Inferior parietal cortex (tissue), 1 donor: ENCODE data around the gene CELSR1.

Experiments
- DNase-seq: peaks from one replicate; pipeline ENCODE4 v3.0.0-alpha.2; 2016; ENCODE audit errors: extremely low spot score

CELSR1 gene

DNA sequence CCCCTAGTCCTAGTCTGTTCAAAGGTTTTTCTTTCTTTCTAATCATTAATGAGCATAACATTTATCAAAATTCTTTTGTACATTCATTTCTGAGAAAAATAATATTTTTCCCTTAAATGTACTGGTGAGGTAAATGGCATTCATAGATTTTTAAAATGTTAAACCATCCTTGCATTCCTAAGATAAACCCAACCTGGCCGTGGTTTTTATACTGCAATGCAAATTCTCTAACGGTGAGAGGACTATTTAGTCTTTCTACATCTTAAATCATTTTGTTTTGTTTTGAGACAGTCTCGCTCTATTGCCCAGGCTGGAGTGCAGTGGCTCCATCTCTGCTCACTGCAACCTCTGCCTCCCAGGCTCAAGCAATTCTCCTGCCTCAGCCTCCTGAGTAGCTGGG is 161.3 kb downstream of the CELSR1 start:
- DNase-seq = no peak

DNA sequence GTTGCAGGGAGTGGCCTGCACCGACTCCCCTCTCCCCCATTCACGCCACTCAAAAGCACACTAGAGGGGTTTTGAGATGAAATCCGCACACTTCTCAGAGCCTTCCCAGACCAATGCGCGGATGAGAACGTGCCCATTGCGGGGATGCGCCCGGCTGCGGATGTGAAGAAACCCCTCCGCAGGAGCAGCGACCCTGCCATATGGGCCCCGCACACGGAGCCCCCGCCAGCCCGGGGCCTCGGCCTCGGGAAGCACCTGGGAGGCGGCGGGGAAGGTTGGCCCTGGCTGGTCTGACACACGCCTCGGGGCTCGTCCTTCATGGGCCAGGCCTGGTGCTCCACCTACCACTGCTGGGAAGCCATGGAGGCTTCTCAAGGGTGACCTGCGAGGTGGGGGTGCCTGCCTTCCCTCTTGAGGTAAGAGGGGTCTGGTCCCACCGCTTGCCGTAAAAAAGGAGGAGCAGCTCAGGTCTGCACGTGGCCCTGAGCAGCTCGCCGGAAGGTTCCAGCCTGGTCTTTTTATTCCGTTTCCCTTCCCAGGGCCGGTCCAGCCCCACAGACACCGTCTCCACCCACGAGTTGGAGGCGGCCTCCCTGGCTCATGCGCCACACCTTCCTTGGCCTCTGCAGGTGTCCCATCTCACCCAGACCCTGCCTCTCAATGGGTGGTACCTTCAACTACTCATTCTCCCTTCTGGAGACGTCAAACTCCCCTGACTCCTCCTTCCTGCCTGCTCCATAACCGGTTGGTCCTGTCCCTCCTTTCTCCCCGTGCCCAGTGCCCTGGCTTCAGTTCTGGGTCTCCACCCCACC is 162.6 kb downstream of the CELSR1 start:
- no peak for DNase-seq

DNA sequence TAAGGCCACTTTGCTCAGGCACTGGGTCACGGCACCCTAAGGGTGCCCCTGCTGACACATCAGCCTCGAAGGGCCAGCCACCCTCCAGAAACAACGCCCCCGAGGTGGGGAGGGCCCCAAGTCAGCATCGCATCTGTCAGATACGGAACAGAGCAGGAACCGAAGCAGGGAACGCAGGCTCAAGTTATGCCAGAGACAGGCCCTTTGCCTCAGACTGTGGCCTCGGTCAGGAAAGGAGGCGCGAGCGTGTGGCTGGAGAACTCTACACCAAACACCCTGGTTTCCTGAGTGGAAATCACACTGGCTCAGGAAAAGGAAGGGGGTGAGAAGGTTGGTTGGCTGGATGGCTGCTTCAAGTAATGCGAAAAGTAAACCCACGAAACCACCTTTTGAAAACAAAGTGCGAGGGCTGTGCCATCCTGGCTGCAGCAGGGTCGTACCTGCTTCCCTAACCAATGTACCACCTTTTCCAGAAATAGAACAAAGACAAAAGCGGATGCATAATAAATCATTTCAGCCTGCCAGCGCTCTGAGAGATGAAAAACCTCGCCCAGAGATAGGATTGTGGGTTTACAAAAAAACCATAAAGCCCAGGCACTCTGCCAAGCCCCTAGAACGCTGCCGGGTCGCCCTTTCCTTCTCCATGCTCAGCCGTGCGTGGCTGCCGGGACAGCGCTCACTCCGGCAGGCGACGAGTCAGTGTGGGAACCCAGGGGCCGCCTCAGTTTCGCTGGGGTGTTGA is 163.3 kb downstream of the CELSR1 start:
- DNase-seq = no peak

DNA sequence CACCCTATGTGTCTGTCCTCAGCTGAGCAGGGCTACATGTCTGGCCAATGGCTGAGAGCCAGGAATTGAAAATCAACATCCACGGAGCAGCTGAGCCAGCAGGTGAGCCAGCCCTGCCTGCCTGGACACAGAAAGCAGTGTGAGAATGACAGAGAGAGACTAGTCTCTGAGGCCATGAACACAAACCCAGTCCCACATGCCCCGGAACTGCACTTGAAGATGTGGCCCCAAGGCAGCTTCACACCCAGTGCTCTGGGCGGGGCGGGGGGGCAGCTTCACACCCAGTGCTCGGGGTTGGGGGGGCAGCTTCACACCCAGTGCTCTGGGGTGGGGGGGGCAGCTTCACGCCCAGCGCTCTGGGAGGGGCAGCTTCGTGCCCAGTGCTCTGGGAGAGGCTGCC is 164.3 kb downstream of the CELSR1 start:
- no peak for DNase-seq

DNA sequence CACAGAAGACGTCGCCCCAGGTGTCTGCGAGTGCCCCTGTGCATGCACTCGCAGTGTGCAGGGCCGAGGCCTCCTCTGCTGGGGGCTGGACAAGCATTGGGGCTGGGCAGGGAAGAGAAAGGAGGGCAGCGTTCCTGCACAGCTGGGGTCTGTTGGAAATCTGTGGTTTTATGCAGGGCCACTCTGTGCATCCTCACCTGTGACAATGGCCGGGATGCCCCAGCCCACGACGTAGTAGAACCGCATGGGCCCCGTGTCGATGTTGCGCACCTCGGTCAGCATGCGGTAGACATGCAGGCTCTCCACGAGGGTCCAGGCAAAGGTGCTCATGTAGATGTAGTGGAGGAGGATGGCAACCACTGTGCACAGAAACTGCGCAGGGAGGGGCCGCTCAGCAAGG is 164.7 kb downstream of the CELSR1 start:
- DNase-seq = no peak

DNA sequence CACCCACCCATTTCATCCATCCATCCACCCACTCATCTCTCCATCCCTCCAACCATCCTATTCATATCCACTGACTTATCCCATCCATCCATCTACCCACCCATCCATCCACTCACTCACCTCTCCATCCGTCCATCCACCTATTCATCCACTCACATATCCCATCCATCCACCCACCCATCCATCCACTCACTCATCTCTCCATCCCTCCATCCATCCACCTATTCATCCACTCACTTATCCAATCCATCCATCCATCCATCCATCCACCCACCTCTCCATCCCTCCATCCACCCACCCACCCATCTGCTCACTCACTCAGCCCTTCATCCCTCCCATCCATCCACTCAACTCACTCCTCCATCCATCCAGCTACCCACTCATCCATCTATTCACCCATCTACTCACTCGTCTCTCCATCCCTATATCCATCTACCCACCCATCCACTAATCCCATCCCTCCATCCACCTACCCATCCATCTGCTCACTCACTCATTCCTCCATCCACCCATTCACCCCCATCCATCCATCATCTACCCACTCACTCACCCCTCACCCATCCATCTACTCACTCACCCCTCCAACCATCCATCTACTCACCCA is 165.7 kb downstream of the CELSR1 start:
- DNase-seq = no peak

DNA sequence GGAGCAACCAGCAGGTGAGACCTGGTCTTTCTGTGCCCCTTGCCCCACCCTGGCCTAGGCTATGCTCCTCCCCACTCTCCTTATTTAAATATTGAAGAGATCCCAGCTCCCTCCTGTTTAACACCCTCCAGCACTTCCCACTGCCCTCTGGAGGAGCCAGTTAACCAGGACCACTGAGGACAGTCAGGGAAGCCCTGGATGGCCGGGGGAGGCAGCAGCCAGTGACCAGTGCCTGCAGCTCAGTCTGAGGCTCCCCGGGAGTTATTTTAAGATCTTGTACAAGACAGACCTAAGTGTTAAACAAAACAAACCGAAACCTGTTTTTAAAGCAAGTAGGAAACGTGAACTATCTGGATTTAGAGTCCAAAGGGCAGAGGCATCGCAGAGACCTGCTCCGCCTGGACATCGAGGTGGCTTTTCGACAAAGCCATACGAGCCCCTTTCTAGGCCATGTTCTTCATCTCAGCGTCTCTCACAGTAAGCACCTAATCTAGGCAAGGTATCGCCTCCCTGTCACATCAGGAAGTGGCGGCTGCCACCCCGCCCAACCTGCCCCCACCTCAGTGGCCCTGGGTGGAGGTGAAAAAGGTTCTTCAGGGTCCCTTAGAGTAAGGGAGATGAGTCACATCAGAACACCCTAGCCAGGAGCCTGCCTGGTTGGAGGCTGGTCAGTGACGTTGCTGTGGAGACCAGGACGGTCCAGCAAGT is 166.7 kb downstream of the CELSR1 start:
- no peak for DNase-seq

DNA sequence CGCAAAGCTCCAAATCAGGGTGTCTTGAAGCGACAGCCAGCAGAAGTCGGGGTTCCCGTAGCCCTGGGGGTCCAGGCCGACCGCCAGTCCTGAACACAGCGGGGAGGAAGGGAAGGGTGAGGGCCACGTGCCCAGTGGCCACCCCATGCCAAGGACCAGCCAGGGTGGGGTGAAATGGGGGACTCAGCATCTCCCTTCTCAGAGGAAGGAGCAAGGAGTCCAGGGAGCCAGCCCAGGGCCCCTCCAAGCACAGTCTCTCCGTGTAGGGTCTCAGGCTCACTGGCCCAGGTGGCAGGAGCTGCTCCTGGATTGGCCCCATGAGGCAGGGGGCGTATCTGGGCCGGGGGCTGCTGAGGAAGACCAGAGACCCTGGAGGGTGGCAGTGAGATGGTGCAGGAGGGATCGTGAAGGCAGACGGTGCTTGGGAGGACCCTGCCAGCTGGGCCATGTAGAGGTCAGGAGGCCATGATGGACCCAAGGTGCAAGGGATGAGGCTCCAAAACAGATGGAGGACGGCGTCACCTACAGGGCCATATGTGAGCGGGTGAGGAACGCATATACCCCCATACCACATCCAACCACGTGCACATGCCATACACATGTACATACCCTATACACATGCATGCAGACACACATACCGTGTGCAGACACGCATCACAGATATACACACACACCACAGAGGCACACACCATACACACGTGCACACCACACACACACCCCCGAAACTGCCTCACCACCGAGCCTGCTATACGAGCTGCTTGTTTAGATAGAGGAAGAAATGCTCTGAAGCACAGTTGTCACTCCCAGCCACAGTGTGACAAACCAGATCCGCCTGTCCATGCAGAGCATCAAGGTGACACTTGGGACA is 167.5 kb downstream of the CELSR1 start:
- no peak for DNase-seq

DNA sequence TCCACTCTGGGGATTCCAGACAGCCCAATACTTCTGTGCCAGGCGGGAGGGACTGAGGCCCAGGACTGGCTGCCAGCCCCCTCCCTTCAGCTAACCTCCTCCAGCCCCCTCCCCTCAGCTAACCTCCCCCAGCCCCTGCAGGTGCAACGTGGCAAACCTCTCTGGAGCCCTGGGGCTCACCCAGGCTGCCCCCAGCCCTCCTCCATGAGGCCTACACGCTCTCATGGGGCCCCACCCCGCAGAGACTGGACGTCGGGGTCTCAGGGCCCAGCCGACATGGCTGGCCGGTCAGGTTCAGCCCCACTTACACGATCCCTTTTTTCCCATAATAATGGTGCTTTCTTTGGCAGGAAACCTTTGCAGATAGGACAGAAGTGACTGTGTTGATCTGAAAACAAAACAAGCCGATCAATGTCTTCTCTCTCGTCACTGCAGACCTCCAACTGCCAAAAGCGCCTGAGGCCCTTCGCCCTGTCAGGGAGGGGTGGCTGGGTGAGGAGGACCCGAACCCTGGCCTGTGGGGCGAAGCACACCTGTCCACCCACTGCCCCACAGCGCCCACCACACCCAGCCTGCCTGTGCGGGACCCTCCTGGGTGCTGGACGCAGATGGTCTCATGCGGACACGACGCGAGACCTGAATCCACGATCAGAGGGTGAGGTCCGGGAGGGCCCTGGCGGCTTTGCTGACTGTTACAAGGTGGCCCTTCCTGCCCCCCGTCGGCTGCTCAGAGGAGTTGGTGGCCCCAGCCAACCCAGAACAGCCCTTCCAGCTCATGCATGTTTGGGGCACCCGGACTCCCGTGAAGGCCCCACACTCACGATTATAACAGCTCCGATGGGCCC is 168.3 kb downstream of the CELSR1 start:
- DNase-seq = no peak

DNA sequence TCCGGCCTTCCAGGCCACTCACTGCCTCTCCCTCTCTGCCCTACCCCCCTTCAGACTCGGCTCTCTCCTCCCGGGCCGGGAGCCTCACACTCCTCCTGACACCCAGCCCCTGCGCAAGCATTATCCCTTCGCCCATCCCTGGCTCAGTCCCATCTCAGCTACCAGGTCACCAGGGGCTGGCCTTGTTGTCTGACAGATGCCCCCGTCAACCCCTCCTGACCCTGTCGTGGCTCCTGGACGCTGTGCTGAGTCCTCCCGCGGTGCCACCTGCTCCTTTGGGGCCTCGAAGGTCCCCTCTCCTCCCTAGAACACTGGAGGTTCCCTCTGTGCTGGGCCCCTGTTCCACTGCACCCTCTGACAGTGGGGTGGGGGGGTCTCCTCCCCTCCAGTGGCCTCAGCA is 169.0 kb downstream of the CELSR1 start:
- no peak for DNase-seq

DNA sequence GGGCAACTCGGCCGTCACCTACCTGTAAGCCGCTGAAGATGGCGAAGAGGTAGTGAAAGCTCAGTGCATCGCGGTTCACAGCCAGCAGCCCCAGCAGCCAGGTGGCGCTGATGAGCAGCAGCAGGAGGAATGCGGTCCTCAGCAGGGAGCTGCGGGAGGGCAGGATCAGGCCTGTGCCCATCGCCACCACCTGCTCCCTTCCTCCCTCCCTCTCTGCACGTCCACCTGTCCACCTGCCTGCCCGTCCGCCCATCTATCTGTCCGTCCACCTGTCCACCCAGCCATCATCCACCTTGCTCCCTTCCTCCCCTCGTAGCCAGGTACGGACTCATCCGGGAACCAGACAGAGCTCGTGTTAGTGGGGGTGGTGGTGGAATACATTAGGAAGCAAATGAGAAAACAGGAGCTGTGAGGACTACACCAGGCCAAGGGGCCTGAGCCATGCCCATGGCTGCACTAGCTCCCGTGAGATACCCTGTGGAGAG is 169.7 kb downstream of the CELSR1 start:
- peak; percentile 19 for DNase-seq

DNA sequence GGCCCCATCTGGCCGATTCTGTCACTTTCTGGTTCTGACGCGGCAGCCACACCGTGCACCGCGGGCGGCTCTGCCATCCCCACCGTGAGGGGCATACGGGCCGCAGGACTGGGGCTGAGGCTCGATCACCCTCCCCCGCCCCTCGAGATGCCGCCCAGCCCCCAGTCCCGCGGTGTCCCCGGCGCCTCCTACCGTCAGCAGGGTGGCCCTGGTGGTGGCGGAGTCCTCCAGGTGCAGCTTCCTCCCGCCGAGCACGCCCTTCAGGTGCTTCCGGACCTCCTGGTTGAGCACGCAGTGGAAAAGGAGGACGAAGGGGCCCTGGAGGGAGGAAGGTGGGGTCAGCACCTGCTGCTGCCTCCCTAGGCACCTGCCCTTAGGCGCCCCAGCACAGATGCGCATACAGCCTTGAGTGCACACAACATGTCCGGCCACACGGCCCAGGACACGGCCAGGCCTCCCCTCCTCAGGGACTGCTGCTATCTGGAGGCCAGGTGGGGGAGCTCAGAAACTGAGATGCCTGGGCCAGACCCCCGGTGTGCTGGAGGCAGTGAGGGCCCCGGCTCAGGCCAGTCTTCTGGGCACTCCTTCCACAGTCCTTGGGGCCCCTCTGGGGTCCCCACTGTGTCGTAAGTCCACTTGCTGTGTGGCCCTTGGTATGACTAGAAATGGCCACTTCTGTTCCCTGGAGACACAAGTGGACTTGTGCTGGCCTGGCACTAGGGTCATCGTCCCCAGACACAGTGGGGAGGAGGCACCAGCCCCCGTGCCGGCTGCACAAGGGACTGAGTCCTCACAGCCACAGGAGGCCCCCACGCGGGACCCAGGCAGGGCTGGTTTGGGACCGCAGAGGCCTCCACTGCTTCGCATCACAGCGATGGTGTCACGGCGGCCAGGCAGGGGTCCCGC is 170.4 kb downstream of the CELSR1 start:
- DNase-seq = no peak

DNA sequence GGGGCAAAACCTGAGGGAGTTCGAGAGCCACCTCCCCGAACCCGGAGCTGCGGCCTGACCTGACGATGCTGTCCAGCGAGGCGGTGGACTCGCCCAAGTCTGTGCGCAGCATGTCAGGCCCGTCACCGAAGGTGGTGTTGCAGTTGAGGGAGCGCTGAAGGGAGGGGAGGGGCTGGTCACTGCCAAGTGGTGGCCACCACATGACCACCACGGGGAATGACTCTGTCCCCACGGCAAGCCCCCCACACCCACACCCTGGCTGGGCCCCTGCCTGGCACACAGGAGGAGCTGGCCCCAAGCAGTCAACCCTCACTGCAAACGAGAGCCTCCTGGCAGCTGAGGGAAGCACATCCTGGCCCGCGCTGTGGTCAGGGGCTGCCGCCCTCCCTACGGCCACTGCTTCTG is 171.1 kb downstream of the CELSR1 start:
- DNase-seq = no peak

DNA sequence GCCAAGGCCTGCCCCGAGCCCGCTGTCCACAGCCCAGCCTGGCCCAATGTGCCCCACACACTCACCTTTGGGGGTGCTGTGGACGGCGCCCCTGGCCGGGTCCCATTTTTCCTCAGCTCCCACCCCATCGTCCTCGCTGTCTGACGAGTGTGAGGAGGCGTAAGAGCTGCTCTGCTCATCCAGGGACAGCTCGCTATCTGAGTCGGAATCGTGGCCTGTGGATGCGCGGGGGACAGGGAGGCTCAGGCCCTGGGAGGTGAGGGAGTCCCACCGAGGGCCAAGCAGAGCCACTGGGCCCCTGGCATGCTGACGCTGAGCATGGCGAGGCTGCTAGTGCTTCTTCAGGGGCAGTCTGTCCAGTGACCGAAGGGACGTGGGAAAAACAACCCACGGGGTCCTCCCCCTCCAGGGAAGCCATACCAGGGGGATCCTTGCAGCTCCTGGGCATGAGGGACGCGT is 172.2 kb downstream of the CELSR1 start:
- no peak for DNase-seq

DNA sequence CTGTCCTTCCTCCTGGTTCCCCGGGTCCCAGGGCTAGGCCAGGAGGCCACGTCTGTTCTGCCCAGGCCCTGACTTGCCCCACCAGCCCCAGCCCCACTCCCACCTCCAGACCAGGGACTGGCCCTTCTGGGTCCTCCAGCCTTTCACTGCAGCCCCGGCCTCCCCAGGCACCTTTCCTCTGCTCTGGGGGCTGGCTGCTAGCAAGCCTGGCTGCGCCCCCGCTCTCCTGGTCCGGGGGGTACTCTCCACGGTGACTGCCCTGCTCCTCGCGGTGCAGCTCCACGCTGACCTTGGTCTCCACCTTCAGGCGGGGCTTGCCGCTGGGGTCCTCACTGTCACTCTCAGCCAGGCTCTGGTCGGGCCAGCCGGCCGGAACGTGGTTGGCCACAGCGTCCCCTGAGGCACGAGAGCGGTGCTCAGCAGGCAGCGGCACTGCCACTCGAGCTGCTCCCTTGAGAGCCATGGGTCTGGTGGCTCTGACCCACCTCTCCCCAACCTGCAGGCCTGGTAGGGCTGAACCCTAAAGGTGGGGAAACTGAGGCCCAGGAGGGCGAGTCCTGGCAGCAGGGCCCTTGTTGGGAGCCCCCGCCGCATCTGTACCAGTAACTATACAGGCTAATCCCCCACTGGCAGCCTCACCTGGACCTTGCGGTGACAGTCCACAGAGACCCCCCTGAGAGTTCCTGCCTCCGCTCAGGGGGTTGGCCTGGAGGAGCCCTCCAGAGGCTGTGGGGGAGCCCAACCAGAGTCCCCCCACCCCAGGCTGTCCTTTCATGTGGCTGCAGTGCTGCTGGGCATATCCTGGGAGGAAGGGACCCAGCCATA is 172.9 kb downstream of the CELSR1 start:
- DNase-seq = no peak

DNA sequence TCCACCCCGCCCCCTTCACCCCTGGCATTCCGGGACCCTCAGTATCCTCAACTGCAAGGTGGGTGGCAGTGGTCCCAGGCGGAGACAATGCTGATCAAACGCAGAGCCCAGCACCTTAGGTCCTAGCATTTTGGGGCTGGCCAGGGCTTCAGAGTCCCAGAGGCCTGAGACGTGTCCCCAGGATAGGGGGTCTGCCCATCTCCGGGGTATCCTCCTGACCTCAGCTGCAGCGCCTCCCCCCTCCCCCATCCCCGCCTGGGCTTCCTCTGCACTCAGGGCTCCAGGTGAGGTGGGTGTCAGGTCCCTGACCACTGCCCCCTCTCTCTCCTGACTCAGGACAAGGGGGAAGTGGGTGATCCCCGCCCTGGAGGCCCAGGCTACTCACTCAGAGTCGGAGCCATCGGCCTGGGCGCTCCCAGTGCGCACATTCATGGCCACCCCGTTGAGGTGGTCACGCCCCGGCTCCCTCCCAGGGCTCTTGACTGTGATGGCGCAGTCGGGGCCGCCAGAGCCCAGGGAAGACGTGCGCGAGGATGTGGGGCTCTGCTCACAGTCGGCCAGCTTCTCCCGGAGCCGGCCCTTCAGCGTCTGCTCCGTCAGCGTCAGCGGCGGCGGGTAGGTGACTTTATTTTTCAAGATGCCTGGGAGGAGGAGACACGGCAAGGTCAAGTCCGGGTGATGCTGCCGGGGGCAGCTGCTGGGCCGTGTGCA is 173.7 kb downstream of the CELSR1 start:
- no peak for DNase-seq

DNA sequence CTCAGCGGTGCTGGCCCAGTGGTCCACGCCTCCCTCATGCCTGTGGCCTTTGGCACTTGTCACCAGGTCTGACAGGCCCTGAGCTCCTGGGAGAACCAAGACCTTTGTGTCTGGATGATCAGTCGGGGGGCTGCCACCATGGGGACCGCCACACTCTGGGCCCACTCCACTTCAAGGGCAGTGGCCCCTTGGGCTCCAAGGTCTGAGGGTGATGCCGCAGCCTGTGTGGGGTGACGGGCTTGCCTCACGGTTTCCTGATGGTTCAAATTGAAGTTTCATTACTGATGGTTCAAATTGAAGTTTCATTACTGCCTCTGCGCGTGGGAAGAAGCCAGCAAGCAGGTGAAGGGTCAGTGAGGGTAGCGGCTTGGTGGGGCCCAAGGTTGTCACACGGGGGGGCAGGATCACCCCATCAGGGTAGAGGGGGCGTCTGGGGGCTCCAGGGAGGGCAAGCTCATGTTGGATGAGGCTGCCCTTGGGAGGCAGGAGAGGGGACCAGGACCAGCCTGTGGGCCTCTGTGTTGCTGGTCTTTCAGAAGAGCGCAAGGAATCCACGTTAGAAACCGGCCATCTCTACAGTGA is 174.4 kb downstream of the CELSR1 start:
- DNase-seq = no peak
